PFSK-1 (cell line): ENCODE measurements around the gene KIFC1.

Experiments
- FOXP2 ChIP-seq: optimal IDR thresholded peaks from 2 replicates; pipeline ENCODE3; 2011; ENCODE audit warnings: borderline replicate concordance, control low read depth, inconsistent platforms; ENCODE audit not compliant: insufficient read depth; ENCODE audit errors: extremely low read length, extremely low read depth
- POLR2AphosphoS5 ChIP-seq: IDR thresholded peaks from 2 replicates; pipeline ENCODE4 v1.6.1; 2012; ENCODE audit warnings: low read depth, mild to moderate bottlenecking, control low read depth, low read length, moderate library complexity
- SIN3A ChIP-seq: IDR thresholded peaks from 2 replicates; pipeline ENCODE4 v1.6.1; 2012; ENCODE audit warnings: mild to moderate bottlenecking, low read length, moderate library complexity, borderline replicate concordance; ENCODE audit not compliant: insufficient read depth
- TAF1 ChIP-seq: IDR thresholded peaks from 2 replicates; pipeline ENCODE4 v1.6.1; 2012; ENCODE audit warnings: low read length, control low read depth, borderline replicate concordance; ENCODE audit not compliant: insufficient read depth
- TF ChIP-seq, protein P1 (sequence below), 2 experiments: IDR thresholded peaks; 2 replicates each; pipeline versions ENCODE4 v1.6.1 to v1.8.0; 2011 to 2012; ENCODE audit warnings: low read depth in 2 of 2, low read length in 2 of 2, control low read depth in 1 of 2, inconsistent platforms in 1 of 2, mild to moderate bottlenecking in 1 of 2, moderate library complexity in 1 of 2; ENCODE audit not compliant: insufficient read depth in 1 of 2

Gene KIFC1

DNA sequence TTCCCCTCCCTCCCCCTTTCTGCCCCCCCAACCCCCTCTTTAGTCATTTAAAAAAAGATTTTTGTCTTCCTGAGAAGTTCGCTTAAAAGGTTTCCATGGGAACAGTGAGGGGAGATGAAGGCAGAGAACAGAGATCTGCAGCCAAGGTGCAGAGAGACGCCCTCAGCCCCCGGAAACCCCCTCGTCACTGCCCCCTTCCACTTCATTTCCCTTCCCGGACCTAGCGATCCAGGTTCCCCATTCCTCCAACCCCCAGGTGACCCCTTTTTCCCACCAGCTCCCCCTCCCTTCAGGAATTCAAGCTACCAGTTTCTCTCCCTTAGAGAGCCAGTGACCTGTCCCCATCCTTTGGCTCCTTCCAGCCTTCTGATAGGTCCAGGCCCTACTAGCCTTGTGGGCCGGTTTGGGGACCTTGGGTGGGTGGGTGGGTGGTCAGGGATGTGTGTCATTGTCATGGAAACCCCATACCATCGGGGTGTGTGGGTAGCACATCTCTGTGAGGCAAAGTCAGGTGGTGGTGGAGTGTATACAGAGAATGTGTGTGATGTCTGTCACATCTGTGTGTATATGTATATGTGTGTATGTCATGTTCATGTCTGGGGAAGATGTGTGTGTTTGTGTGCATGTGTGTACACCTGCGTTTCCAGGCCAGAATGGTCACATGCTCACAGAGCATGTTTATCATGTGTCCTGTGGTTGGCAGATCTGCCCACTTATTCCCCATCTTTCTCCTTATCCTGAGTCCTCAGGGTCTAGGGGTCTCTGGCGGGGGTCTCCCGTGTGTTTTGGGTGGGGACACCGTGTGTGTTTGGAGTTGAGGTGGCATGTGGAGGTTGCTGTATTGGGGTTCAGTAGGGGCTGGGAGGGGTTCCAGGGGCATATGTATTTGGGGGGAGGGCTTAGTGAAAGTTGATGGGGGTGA is 35.2 kb downstream of the KIFC1 start:
- TF ChIP-seq TAF1 (no peak), SIN3A (no peak), POLR2AphosphoS5 (no peak), FOXP2 (no peak)
- TF ChIP-seq, protein P1, sequence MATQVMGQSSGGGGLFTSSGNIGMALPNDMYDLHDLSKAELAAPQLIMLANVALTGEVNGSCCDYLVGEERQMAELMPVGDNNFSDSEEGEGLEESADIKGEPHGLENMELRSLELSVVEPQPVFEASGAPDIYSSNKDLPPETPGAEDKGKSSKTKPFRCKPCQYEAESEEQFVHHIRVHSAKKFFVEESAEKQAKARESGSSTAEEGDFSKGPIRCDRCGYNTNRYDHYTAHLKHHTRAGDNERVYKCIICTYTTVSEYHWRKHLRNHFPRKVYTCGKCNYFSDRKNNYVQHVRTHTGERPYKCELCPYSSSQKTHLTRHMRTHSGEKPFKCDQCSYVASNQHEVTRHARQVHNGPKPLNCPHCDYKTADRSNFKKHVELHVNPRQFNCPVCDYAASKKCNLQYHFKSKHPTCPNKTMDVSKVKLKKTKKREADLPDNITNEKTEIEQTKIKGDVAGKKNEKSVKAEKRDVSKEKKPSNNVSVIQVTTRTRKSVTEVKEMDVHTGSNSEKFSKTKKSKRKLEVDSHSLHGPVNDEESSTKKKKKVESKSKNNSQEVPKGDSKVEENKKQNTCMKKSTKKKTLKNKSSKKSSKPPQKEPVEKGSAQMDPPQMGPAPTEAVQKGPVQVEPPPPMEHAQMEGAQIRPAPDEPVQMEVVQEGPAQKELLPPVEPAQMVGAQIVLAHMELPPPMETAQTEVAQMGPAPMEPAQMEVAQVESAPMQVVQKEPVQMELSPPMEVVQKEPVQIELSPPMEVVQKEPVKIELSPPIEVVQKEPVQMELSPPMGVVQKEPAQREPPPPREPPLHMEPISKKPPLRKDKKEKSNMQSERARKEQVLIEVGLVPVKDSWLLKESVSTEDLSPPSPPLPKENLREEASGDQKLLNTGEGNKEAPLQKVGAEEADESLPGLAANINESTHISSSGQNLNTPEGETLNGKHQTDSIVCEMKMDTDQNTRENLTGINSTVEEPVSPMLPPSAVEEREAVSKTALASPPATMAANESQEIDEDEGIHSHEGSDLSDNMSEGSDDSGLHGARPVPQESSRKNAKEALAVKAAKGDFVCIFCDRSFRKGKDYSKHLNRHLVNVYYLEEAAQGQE (IDR thresholded peaks at IDR 0.05; ENCODE audit: insufficient read depth in 1 of 2, low read depth in 2 of 2, low read length in 2 of 2): no peak

DNA sequence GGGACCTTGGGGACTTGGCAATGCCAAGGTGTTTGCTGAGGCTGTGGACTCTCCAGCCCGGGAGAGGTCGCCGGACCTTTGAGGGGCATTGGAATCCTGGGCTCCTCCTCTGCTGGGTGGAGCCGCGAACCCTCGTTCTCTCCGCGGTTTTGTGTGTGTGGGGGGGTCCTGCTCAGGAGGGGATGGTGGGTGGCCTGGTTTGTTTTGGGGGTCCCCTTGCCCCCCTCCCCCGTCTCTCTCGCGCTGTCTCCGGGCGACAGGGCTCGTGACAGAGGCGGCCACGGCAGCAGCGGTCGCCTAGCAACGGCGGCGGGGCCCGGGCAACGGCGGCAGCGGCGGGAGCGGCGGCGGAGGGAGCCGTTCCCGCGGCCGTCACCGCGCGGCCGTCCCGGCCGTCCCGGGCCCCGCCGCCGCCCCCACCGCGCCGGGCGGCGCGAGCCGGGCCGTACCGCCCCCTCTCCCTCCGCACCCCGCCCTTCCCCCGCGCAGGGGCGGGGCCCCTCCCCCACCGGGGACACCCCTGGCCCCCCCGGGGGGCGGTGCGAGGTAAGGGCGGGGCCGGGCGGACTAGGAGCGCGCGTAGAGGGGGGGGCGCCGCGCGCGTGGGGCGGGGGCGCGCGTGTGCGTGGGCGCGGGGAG is 36.1 kb downstream of the KIFC1 start:
- TF ChIP-seq TAF1 (no peak), FOXP2 (no peak), SIN3A (0 out of 2 replicates have a peak, but pooled peaks have one; percentile 51), POLR2AphosphoS5 (no peak)
- TF ChIP-seq, protein P1 (IDR thresholded peaks at IDR 0.05; ENCODE audit: insufficient read depth in 1 of 2, low read depth in 2 of 2, low read length in 2 of 2): no peak

DNA sequence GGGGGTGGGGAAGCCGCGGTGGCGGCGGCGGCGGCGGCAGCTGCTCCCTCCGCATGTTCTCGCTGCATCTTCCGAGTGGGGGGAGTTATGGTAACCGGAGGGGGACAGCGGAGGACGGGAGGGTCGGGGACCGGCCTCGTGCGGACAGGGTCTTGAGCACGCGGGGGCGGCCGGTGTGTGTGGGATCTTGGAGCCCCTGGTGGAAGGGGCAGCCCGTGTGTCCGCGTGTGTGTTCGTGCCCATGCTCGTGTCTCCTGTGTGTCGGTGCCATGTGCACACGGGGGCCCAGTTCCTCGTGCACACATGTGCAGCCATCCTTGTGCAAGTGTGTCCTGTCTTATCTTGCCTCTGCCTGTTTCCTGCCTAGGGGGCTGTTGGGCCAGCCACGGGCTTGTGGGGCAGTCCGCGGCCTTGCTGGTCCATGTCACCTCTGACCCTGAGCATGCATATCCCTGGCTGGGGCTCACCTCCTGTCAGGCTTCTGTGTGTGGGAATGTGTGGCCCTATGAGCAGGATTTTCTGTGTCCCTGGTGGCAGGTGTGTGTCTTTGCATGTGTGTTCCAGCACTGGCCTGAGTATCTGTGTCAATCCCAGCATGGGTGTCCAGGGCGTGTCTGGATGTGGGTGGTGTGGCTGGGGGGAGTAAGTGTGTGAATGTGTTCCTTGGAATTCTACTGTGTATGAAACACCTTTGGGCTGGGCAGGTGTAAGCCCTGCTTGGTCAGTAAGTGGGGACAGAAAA is 36.8 kb downstream of the KIFC1 start:
- TF ChIP-seq TAF1: no peak
- TF ChIP-seq POLR2AphosphoS5: no peak
- TF ChIP-seq, protein P1 (IDR thresholded peaks at IDR 0.05; ENCODE audit: insufficient read depth in 1 of 2, low read depth in 2 of 2, low read length in 2 of 2): no peak
- no peak for TF ChIP-seq FOXP2
- no peak for TF ChIP-seq SIN3A

DNA sequence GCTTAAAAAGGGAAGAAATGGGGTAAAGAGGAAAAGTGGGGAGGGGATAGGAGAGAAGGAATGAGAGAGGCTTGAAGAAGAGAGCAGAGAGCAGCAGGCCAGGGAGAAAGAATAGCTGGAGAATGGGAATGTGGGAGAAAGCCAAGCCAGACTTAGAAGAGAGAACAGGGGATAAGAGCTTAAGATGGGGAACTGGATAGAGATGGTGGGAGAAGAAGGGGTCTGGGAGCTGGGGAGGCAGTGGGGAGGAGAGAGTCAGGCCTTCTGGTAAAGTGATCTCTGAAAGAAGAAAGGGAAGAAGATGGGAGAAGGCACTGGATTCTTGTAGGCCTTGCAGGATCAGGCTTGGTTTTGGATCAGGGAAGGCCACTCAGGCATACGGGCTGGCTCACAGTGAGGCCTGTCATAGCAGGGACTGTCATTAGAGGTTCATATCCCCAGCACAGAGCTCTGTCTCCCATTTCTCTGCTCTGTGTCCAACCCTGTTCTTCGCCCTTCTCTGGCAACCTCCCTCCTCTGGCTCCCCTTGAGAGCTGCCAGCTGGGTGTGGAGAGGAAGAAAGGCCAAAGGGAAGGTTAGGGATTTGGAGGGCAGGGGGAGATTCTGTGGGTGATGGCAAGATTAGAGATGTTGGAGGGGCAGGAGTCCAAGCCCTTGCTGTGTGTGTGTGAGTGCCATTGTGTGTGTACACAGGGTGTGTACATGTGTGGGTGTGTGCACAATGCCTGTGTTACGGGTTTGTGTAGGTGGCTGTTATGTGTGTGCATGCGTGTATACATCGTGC is 37.5 kb downstream of the KIFC1 start:
- TF ChIP-seq, protein P1 (IDR thresholded peaks at IDR 0.05; ENCODE audit: insufficient read depth in 1 of 2, low read depth in 2 of 2, low read length in 2 of 2): no peak
- no peak for TF ChIP-seq POLR2AphosphoS5
- TF ChIP-seq SIN3A: no peak
- TF ChIP-seq FOXP2: no peak
- TF ChIP-seq TAF1: no peak
